A549 treated with CpdA at 1 μM for 4 hours (cell line): ENCODE results near the gene PHYKPL. TPM values are rescaled to one million over a fixed set of nuclear protein-coding genes. Genes with fewer than 3 reads are reported as not detected.

Experiments
- total RNA-seq: library from RNA; stranded (reverse); fragments of 200-300 nt; extraction: Qiagen RNA extraction; gene quantifications from 5 replicates; pipeline ENCODE4 v1.2.3, GENCODE V29; 2022; ENCODE audit warnings: low read depth

The PHYKPL gene
- 6.4 to 11.6 TPM (median 7.9 TPM) in 5 replicates for total RNA-seq

DNA sequence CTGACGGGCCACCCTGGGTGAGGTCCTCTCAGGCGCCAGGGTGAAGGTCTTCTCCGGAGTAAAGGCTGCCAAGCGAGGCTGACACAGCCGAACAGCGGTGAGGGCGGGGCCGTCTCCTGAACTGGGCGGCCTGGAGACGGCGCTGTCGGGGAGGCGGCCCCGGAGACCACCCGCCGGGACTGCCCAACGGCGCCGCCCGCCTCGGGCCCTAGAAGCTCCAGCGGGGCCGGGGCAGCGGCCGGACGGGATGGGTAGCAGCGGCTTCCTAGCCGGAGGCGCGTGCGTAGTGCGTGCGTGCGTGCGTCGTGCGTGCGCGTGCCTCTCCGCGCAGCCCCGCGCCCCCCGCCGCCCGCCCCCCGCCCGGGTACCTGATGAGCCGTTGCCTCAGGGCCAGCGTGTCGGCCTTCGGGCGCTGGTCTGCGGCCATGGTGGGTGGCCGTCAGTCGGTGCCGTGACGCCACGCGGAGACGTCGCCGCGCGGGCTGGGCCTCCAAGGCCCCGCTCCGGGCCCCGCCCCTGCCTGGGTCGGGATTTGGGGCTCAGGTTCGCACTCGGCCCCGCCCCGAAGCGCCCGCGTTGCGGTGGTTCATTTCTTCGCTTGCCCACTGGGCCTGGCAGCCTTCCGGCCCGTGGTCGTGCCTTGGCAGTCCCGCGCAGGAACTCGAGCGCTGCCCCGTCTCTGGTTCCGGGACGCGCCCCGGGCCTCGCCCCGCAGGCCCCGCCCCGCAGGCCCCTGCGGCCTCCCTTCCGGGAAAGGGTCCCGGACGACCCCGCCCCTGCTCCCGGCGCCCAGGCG is at the start of gene PHYKPL:
TSS of gene PHYKPL (minus strand) at position 679 of the 796 bp plus-strand sequence. CDS start at position 427, 252 bp downstream.

DNA sequence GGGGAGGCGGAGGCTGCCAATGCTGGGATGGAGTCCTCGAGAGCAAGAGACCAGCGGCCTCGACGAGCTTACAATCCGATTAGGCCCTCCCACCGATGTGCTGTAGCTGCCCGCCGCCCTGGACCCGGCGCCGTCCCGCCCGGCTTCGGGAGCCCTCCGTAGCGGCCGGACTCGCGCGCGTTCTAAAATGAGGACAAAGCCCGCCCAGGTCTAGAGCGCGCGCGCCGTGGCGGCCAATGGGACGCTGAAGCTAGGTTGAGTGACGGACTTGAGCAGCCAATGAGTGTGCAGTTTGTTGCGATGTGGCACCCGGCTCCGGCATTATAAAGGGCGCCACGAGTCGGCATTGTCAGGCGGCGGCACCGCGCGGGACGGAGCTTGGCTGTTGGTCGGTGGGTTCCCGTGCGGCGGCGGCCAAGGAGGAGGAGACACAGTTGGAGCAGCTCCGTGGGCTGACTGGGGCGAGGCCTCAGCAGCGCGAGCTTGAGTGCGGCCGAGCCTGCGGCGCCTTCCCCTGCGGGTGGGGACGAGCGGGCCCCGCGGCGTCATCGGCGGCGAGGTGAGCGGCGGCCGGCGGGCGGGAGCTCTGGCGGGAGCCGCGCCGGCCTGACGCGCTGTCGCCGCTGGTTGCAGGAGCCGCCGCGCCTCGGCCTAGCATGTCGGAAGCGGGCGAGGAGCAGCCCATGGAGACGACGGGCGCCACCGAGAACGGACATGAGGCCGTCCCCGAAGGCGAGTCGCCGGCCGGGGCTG is 28.2 kb downstream of the PHYKPL start, which contains the start of gene HNRNPAB:
TSS of gene HNRNPAB (plus strand) at position 352 of the 753 bp plus-strand sequence. CDS start at position 657, 305 bp downstream.

DNA sequence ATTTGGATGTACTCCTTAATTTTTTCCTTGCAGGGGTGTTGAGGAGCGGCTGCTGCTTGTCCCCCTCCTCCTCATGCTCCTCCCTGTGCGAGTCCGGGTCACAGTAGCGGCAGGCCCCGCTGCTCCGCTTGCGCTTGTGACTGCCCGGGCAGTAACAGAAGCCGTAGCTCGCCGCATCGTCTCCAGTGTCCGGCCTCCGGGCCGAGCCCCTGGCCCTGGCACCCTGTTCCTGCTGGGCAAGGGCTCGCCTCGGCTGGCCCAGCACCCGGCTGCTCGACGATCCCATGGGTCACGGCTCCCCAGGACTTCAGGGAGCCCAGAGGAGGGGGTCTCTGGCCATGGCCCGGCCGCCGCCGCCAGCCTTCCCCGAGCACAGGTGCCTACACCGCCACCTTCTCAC is 45.6 kb downstream of the PHYKPL start, which contains the start of gene GMCL2:
TSS of gene GMCL2 (minus strand) at position 358 of the 400 bp plus-strand sequence. CDS start at position 286, 72 bp downstream.

Other genes with a start within 250 kb of the PHYKPL start
- not detected in 5 replicates for gene PROP1, start 236.6 kb downstream of the PHYKPL start, total RNA-seq
- gene N4BP3, start 119.3 kb downstream of the PHYKPL start, total RNA-seq = 0.94 to 1.6 TPM (median 1.4 TPM) in 5 replicates
- 21.0 to 31.1 TPM (median 29.6 TPM) in 5 replicates for gene RMND5B, start 101.8 kb downstream of the PHYKPL start, total RNA-seq
- 392 to 507 TPM (median 426 TPM) in 5 replicates for gene NHP2, start 78.9 kb downstream of the PHYKPL start, total RNA-seq
- gene GMCL2, start 45.4 kb downstream of the PHYKPL start, total RNA-seq = not detected in 5 replicates
- 318 to 343 TPM (median 328 TPM) in 5 replicates for gene HNRNPAB, start 28.3 kb downstream of the PHYKPL start, total RNA-seq